Activated CD4-positive, alpha-beta memory T cell treated with anti-CD3 and anti-CD28 coated beads for 36 hours (primary cell): ENCODE measurements around the gene CCDC117. TPM values are rescaled to one million over a fixed set of nuclear protein-coding genes. Genes with fewer than 3 reads are reported as not detected.
A peak's percentile ranks its signal among the peaks of the same experiment; 100 is the strongest.

Source experiments
- CTCF ChIA-PET: fragments of 350-600 bp; sonication (Branson Sonifier 250); formaldehyde crosslinking; loops from one replicate; lab custom pipeline; 2021; ENCODE audit warnings: antibody characterized with exemption, inconsistent platforms; lab: Charles Lee
- POLR2A ChIA-PET: fragments of 350-600 bp; sonication (Branson Sonifier 250); formaldehyde crosslinking; loops from one replicate; lab custom pipeline; 2021; ENCODE audit warnings: antibody characterized with exemption; lab: Charles Lee
- DNase-seq: peaks from one replicate; pipeline ENCODE4 v3.0.0-alpha.2; 2020
- H3K27ac Mint-ChIP-seq: one replicate; pipeline ENCODE4 v1.8.0; 2021; ENCODE audit warnings: mixed read lengths
- H3K27me3 Mint-ChIP-seq: one replicate; pipeline ENCODE4 v1.8.0; 2021; ENCODE audit warnings: mixed read lengths
- H3K36me3 Mint-ChIP-seq: one replicate; pipeline ENCODE4 v1.8.0; 2021; ENCODE audit warnings: mixed read lengths
- H3K4me1 Mint-ChIP-seq: one replicate; pipeline ENCODE4 v1.8.0; 2021; ENCODE audit warnings: low read depth, mixed read lengths
- H3K4me3 Mint-ChIP-seq: one replicate; pipeline ENCODE4 v1.8.0; 2021; ENCODE audit warnings: mild to moderate bottlenecking, mixed read lengths
- H3K9me3 Mint-ChIP-seq: one replicate; pipeline ENCODE4 v1.8.0; 2021; ENCODE audit warnings: mixed read lengths
- intact Hi-C: fragments of 100-400 bp; cut with micrococcal nuclease; formaldehyde crosslinking; loops from one replicate; pipeline ENCODE4 v1.15.1; 2023
- total RNA-seq, 2 experiments: library from RNA; stranded (reverse); gene quantifications; one replicate each; pipeline ENCODE4 v1.2.3, GENCODE V29; 2021

Gene CCDC117
- total RNA-seq, 2 experiments from 2014 or later: 27.7 to 31.6 TPM

DNA sequence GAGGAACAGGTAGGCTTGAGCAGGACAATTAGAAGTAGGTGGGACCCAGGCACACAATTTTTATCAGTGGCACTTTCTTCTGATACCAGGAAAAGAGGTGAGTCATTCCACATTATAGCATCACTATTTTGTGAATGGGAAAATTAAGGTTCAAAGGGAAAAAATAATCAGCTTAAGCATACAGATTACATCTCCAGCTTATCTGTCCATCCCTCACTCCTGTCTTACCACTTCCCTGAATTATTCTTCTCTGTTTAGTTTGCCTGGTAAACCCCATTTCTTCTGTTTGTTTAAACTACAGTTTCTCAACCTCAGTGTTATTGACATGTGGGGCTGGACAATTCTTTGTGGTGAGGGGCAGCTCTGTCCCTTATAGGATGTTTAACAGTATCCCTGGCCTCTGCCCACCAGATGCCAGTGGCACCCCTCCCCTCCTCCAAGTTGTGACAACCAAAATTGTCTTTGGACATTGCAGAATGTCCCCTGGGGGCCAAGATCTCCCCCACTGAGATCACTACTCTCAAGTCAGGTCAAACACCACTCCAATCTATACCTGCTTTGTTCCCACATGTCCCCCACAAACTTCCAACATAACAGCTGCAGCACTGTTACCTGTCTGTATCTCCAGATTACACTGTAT is 36.3 kb downstream of the CCDC117 start:
- Mint-ChIP-seq H3K4me1 (peaks cover 52% of the 10 kb centered on the region), H3K36me3 (peaks cover 18% of the 10 kb centered on the region), H3K27ac (no peak overlapping the region), H3K27me3 (no peaks in the 10 kb centered on the region), H3K9me3 (no peaks in the 10 kb centered on the region), H3K4me3 (no peak overlapping the region)
- no peak for DNase-seq
- POLR2A ChIA-PET: interaction anchor here (0.7 kb wide), 1 partner anchor 8 kb away, joined by 4 read pairs; the partner anchor contains the start of gene XBP1
- CTCF ChIA-PET: interaction anchor here (0.7 to 1.0 kb wide), 2 partner anchors 10 to 20 kb away, joined by 3 to 6 read pairs; no protein-coding TSS in a partner anchor
- intact Hi-C loops: no loop called here

DNA sequence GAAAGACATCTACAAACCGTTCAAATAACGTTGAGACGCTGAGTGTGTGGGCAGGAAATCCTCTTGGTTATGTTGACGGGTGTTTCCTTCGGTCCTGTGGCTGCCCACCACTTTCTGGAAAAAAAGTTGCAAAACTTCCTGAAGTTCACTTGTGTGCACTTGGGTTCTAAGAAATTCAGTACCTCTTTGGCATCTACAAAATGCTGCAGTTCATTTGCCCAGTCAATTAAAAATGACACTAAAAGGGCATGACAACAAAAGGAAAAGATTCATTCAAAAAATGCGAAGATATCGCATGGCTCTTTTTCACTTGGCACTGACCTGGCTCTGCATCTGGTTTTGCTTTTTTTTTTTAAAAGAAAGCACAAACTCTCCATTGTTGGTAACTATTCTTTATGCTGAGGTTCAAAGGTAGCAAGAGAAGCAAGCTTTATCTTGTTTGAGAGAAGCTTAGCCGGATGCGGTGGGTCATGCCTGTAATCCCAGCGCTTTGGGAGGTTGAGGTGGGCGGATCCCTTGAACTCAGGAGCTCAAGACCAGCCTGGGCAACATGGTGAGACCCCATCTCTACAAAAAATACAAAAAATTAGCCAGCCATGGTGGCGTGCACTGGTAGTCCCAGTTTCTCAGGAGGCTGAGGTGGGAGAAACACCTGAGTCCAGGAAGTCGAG is 38.5 kb downstream of the CCDC117 start:
- peaks cover 34% of the 10 kb centered on the region for H3K36me3 Mint-ChIP-seq
- H3K4me1 Mint-ChIP-seq: peaks cover 65% of the 10 kb centered on the region
- ChIA-PET CTCF (interaction anchor here (1.7 to 2.9 kb wide), 2 partner anchors 10 to 211 kb away, joined by 10 to 41 read pairs; partner anchors contain the start of gene XBP1), POLR2A (interaction anchor here (0.9 to 5.5 kb wide), 6 partner anchors 11 to 217 kb away, joined by 3 to 51 read pairs (median 4); partner anchors contain the start of genes CCDC117 and XBP1)
- no peaks in the 10 kb centered on the region for H3K9me3 Mint-ChIP-seq
- DNase-seq: peak; percentile 60
- H3K27ac Mint-ChIP-seq: peak overlapping the region; percentile 84
- no peaks in the 10 kb centered on the region for H3K27me3 Mint-ChIP-seq
- H3K4me3 Mint-ChIP-seq: peak overlapping the region; percentile 64
- intact Hi-C loops: loop anchor here (1.0 to 5.0 kb wide), 3 partner anchors 12 to 69 kb away; partner anchors contain the start of genes CHEK2 and HSCB

DNA sequence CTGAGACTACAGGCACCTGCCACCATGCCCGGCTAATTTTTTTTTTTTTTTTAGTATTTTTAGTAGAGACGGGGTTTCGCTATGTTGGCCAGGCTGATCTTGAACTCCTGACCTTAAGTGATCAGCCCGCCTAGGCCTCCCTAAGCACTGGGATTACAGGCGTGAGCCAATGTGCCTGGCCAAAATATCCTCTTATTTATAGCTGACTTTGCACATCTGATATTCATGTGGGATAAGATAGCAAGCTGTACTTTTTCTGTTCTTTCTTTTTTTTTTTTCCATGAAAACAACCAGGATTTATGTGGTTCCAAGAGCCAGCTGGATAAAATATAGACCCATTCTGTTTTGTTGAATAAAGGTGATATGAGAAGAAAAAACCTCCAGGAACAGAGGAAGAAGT is 40.0 kb downstream of the CCDC117 start:
- H3K4me3 Mint-ChIP-seq: no peak overlapping the region
- H3K36me3 Mint-ChIP-seq: peaks cover 34% of the 10 kb centered on the region
- intact Hi-C loops: loop anchor here (1.0 to 5.0 kb wide), 2 partner anchors 10 to 70 kb away; partner anchors contain the start of genes CHEK2 and HSCB
- H3K27me3 Mint-ChIP-seq: no peaks in the 10 kb centered on the region
- ChIA-PET POLR2A (interaction anchor here (0.7 to 5.5 kb wide), 5 partner anchors 10 to 893 kb away, joined by 3 to 51 read pairs (median 4); partner anchors contain the start of genes CCDC117, PITPNB and XBP1), CTCF (interaction anchor here (1.6 to 2.9 kb wide), 3 partner anchors 12 to 792 kb away, joined by 3 to 41 read pairs (median 8); partner anchors contain the start of gene XBP1)
- peaks cover 69% of the 10 kb centered on the region for H3K4me1 Mint-ChIP-seq
- no peak for DNase-seq
- H3K27ac Mint-ChIP-seq: peak overlapping the region; percentile 84
- H3K9me3 Mint-ChIP-seq: no peaks in the 10 kb centered on the region

DNA sequence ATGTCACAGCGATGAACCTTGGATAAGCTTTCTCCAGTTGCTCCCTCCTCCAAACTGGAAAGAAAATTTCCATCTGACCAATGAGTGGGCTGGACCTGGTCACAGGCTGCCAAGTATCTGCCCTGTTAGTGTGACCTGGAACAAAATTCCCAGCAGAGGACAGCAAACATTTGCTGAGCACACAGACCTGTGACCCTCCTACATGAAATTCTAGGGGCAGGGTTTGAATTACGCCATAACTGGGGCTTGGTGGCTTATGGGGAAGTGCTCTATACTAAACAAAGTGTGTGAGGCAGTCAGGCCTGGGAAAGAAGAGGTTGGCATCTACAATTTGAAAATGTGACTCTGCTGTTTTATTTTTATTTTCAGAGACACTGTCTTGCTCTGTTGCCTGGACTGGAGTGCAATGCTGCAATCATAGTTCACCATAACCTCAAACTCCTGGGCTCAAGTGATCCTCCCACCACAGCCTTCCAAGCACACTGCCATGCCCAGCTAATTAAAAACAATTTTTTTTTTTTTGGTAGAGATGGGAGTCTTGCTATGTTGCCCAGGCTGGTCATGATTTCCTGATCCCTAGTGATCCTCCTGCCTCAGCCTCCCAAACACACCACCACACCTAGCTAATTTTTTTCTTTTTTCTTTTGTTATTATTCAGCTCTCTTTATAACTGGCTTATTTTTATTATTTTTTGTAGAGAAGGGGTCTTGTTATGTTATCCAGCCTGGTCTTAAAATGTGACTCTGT is 41.5 kb downstream of the CCDC117 start:
- Mint-ChIP-seq H3K27ac (peak overlapping the region; percentile 9), H3K36me3 (peaks cover 34% of the 10 kb centered on the region), H3K27me3 (no peaks in the 10 kb centered on the region), H3K4me1 (peaks cover 77% of the 10 kb centered on the region), H3K4me3 (no peak overlapping the region), H3K9me3 (no peaks in the 10 kb centered on the region)
- intact Hi-C loops: loop anchor here (5.0 kb wide), 1 partner anchor 72 kb away; the partner anchor contains the start of genes CHEK2 and HSCB
- no peak for DNase-seq
- POLR2A ChIA-PET: interaction anchor here (1.0 to 5.5 kb wide), 2 partner anchors 14 to 73 kb away, joined by 3 to 51 read pairs; partner anchors contain the start of genes CHEK2, HSCB and XBP1
- CTCF ChIA-PET: interaction anchor here (2.8 kb wide), 1 partner anchor 15 kb away, joined by 14 read pairs; no protein-coding TSS in a partner anchor

DNA sequence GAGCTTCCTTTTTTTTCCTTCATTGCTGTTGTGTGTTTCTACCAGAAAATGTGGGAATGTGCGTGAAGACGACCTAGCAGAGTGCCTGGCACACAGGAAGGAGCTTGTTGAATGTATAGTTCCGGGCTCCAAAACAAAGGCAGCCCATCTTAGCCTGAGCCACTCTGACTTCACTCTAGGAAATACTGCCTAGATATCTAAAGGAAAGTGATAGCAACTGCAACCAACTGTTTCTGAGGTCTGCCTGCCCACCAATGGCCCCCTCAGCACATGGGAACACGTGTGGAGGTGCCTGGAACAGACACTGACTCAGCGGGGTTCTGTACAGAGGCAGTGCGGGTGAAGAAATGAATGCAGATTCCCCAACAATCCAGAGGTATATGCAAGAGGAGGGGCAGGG is 42.6 kb downstream of the CCDC117 start:
- Mint-ChIP-seq H3K9me3 (no peaks in the 10 kb centered on the region), H3K27ac (peak overlapping the region; percentile 54), H3K4me1 (peaks cover 73% of the 10 kb centered on the region), H3K4me3 (no peak overlapping the region), H3K27me3 (no peaks in the 10 kb centered on the region), H3K36me3 (peaks cover 31% of the 10 kb centered on the region)
- CTCF ChIA-PET: interaction anchor here (1.1 to 2.8 kb wide), 2 partner anchors 14 to 225 kb away, joined by 5 to 14 read pairs; no protein-coding TSS in a partner anchor
- POLR2A ChIA-PET: interaction anchor here (5.5 kb wide), 1 partner anchor 15 kb away, joined by 51 read pairs; the partner anchor contains the start of gene XBP1
- DNase-seq: no peak
- intact Hi-C loops: no loop called here

DNA sequence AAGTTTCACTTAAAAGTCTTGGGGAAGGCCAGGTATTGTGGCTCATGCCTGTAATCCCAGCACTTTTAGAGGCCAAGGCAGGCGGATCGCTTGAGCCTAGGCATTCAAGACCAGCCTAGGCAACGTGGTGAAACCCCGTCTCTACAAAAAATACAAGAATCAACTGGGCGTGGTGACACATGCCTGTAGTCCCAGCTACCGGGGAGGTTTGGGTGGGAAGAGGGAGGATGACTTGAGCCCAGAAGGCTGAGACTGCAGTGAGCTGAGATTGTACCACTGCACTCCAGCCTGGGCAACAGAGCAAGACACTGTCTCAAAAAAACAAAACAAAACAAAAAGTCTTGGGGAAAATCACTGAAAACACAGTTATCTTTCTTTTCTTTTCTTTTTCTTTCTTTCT is 43.2 kb downstream of the CCDC117 start:
- H3K9me3 Mint-ChIP-seq: no peaks in the 10 kb centered on the region
- intact Hi-C loops: no loop called here
- peaks cover 31% of the 10 kb centered on the region for H3K36me3 Mint-ChIP-seq
- no peak for DNase-seq
- H3K4me1 Mint-ChIP-seq: peaks cover 68% of the 10 kb centered on the region
- no peak overlapping the region for H3K4me3 Mint-ChIP-seq
- H3K27me3 Mint-ChIP-seq: no peaks in the 10 kb centered on the region
- no peak overlapping the region for H3K27ac Mint-ChIP-seq
- ChIA-PET CTCF (interaction anchor here (0.7 to 2.8 kb wide), 2 partner anchors 13 to 38 kb away, joined by 3 to 14 read pairs; no protein-coding TSS in a partner anchor), POLR2A (no interaction called here)

DNA sequence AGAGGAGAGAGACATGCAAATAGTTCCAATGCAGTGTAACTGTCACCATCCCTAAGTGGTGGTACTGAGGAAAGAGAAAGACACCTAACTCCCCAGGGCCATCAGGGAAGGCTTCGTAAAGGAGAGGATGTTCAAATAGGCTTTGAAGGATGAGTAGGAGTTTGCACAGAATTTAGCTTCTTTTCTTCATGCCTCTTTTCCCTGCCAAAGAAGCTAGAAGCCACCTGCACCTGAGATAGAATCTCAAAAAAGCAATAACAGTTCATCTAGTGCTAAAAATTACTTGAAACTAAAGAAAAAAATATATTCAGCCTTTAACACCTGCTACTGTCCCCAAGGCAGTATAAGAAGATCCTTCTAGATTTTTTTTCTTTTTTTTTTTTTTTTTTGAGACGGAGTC is 44.6 kb downstream of the CCDC117 start:
- Mint-ChIP-seq H3K4me3 (no peak overlapping the region), H3K27ac (no peak overlapping the region), H3K36me3 (peaks cover 31% of the 10 kb centered on the region), H3K4me1 (peaks cover 65% of the 10 kb centered on the region), H3K9me3 (no peaks in the 10 kb centered on the region), H3K27me3 (no peaks in the 10 kb centered on the region)
- CTCF ChIA-PET: no interaction called here
- POLR2A ChIA-PET: interaction anchor here (0.6 kb wide), 1 partner anchor 239 kb away, joined by 3 read pairs; no protein-coding TSS in a partner anchor
- intact Hi-C loops: no loop called here
- no peak for DNase-seq

DNA sequence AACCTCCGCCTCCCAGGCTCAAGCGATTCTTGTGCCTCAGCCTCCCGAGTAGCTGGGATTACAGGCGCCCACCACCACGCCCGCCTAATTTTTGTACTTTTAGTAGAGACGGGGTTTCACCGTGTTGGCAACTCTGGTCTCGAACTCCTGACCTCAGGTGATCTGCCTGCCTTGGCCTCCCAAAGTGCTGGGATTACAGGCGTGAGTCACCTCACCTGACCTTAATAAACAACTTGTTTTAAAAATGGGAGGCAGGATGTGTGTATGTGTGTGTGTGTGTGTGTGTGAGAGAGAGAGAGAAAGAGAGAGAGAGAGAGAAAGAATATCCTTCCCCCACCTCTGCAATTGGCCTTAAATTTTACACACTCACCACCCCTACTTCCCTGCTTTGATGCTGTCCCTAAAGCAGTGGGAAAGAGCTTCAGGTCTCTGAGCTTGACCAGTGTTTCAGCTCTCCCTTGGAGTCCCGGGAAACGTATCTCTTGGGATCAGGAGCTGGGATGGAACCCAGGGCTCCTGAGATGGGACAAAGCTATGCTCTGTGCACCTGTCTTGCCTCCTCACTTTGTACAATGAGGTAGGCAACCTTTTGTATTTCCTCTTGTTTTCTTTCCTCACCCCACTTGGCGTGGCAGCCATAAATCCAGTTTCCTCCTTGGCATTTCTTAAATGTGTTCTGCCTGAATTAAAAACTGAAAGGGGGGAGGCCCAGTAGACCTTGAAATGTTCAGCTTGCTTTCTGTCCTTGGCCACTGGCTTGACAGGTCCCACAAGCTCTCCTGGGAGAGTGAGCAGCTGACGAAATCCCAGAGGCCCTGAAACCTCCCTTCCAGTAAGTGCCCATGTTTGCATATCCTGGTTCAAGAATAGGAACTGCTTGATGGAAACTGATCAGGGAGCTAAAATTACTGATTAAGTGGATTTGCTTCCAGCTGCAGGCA is 45.7 kb downstream of the CCDC117 start:
- Mint-ChIP-seq H3K9me3 (no peaks in the 10 kb centered on the region), H3K27ac (peak overlapping the region; percentile 51), H3K27me3 (no peaks in the 10 kb centered on the region), H3K4me3 (no peak overlapping the region), H3K36me3 (peaks cover 29% of the 10 kb centered on the region), H3K4me1 (peaks cover 65% of the 10 kb centered on the region)
- ChIA-PET POLR2A (interaction anchor here (1.9 kb wide), 1 partner anchor 18 kb away, joined by 10 read pairs; the partner anchor contains the start of gene XBP1), CTCF (interaction anchor here (2.8 kb wide), 1 partner anchor 11 kb away, joined by 21 read pairs; no protein-coding TSS in a partner anchor)
- intact Hi-C loops: no loop called here
- DNase-seq: no peak

DNA sequence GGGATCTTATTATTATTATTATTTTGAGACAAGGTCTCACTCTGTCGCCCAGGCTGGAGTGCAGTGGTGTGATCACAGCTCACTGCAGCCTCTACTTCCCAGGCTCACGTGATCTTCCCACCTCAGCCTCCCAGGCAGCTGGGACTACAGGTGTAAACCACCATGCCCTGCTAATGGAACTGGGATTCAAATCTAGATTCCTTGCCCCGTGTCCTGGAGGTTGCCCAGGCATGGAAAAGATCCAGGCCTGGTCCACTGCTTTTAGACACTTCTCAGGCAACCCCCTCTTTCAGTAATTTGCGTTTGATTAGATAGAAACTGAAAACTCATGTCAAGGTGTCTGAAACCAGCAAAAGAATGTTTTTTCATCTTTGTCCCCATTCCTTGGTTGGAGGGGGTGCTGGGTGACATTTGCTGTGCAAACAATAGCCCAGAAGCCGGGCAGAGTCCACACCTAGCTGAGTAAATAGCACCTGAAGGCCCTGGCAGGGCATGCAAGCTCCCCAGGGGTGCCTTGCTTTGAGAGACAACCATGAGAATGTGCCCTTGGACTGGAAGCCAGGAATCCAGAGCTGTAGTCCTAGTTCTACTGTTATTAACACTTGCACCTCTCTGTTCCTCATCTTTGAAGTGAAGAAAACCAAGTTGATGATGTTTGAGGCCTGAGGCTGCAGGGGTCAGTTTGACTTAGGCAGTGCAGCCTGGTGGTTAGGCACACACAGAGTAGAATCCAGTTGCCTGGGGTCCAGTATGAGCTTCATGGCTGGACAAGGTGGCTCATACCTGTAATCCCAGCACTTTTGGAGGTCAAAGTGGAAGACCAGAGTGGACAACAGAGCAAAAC is 47.0 kb downstream of the CCDC117 start:
- Mint-ChIP-seq H3K27me3 (no peaks in the 10 kb centered on the region), H3K27ac (no peak overlapping the region), H3K36me3 (peaks cover 20% of the 10 kb centered on the region), H3K4me1 (peaks cover 59% of the 10 kb centered on the region), H3K4me3 (no peak overlapping the region), H3K9me3 (no peaks in the 10 kb centered on the region)
- no peak for DNase-seq
- CTCF ChIA-PET: interaction anchor here (2.8 kb wide), 1 partner anchor 10 kb away, joined by 21 read pairs; no protein-coding TSS in a partner anchor
- intact Hi-C loops: no loop called here
- POLR2A ChIA-PET: interaction anchor here (1.9 kb wide), 1 partner anchor 20 kb away, joined by 10 read pairs; the partner anchor contains the start of gene XBP1

DNA sequence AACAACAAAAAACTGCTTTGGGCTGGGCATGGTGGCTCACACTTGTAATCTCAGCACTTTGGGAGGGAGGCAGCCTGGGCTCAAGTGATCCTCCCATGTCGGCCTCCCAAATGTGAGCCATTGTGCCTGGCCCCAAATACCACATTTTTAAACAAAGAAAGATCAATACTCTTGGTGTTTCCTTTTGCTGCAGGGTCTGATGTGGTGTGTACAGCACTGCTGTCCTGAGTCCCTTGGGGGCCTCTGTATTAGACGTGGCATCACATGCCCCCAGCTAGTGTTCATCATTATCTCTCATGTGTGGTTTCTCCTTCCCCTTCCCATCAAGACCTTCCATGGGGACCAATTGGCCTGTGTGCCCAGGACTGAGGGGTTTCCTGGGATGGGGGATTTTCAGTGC is 48.4 kb downstream of the CCDC117 start:
- intact Hi-C loops: no loop called here
- POLR2A ChIA-PET: no interaction called here

More for the DNA sequence above, 48.4 kb downstream of the CCDC117 start:
- H3K4me3 Mint-ChIP-seq: no peak overlapping the region
- no peaks in the 10 kb centered on the region for H3K27me3 Mint-ChIP-seq
- no peaks in the 10 kb centered on the region for H3K9me3 Mint-ChIP-seq
- H3K4me1 Mint-ChIP-seq: peaks cover 53% of the 10 kb centered on the region
- peaks cover 9% of the 10 kb centered on the region for H3K36me3 Mint-ChIP-seq
- H3K27ac Mint-ChIP-seq: no peak overlapping the region
- CTCF ChIA-PET: no interaction called here
- no peak for DNase-seq
